HL-60 (cell line): ENCODE measurements around the gene CSMD2.

Experiments used
- DNase-seq, 2 experiments: peaks; one replicate each; pipeline ENCODE4 v3.0.0-alpha.2; 2010 to 2020; ENCODE audit warnings: low read depth in 1 of 2, low spot score in 1 of 2
- H3K27ac ChIP-seq: fragments of 250-450 bp; sonication (Bioruptor Pico); replicated peaks from 2 replicates; pipeline ENCODE4 v1.5.1; 2020; ENCODE audit warnings: mild to moderate bottlenecking, moderate library complexity
- H3K27me3 ChIP-seq: fragments of 250-450 bp; sonication (Bioruptor Pico); 2 replicates; pipeline ENCODE4 v1.5.1; 2021; ENCODE audit warnings: mild to moderate bottlenecking, moderate library complexity; ENCODE audit not compliant: insufficient read depth, poor library complexity, severe bottlenecking
- H3K4me3 ChIP-seq: replicated peaks from 2 replicates; pipeline ENCODE4 v1.5.1; 2011; ENCODE audit warnings: mild to moderate bottlenecking, control low read depth, low read length; ENCODE audit not compliant: insufficient read depth
- GABPA ChIP-seq: IDR thresholded peaks from 2 replicates; pipeline ENCODE4 v1.6.1; 2012; ENCODE audit warnings: low read depth
- POLR2AphosphoS5 ChIP-seq: IDR thresholded peaks from 2 replicates; pipeline ENCODE4 v1.6.1; 2012; ENCODE audit warnings: low read depth
- SPI1 ChIP-seq: IDR thresholded peaks from 2 replicates; pipeline ENCODE4 v1.6.1; 2012; ENCODE audit warnings: low read depth, mild to moderate bottlenecking, borderline replicate concordance
- TF ChIP-seq, protein P1 (sequence below): IDR thresholded peaks from 2 replicates; pipeline ENCODE4 v1.6.1; 2012; ENCODE audit warnings: low read depth; ENCODE audit not compliant: insufficient replicate concordance
- TF ChIP-seq, protein P2 (sequence below): IDR thresholded peaks from one replicate; pipeline ENCODE4 v1.5.1; 2011; ENCODE audit warnings: low read length, control low read depth, inconsistent platforms; ENCODE audit not compliant: insufficient read depth

Gene CSMD2

DNA sequence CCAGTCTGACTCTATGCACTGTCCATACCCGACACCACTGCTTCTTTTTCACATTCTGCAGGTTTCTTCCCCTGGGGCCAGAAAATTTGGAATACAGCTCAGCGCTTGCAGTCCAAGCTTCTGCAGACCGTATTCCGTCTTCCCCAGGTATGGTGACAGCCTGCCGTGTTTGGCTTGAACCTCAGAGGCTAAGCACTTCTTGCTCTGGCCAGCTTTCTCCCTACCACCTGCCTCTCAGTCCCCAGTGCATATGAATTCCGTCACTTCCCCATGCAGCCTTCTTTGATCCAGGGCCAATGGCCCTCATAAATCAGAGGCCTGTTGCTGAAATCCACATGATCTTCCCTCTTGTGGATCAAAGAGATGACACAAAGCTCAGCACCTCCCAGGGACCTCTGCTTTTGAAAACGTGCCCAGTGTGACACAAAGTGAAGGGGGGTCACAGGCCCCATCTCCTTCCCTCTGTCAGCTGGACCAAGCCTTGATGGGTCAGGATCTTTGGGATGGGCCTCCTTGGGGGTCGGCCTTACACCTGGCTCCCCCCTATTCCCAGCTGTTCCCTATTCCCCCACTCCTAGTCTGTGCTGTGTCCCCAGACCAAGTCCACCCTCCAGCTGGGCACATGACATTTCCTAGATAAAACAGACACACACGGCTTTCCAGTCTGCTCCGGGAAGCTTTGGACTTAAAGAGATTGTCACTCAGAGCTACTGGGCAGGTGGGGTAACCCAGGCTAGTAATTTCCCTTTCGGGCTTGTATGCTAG is 234.5 kb downstream of the CSMD2 start:
- no peak for TF ChIP-seq GABPA
- no peak for TF ChIP-seq SPI1
- TF ChIP-seq, protein P1, sequence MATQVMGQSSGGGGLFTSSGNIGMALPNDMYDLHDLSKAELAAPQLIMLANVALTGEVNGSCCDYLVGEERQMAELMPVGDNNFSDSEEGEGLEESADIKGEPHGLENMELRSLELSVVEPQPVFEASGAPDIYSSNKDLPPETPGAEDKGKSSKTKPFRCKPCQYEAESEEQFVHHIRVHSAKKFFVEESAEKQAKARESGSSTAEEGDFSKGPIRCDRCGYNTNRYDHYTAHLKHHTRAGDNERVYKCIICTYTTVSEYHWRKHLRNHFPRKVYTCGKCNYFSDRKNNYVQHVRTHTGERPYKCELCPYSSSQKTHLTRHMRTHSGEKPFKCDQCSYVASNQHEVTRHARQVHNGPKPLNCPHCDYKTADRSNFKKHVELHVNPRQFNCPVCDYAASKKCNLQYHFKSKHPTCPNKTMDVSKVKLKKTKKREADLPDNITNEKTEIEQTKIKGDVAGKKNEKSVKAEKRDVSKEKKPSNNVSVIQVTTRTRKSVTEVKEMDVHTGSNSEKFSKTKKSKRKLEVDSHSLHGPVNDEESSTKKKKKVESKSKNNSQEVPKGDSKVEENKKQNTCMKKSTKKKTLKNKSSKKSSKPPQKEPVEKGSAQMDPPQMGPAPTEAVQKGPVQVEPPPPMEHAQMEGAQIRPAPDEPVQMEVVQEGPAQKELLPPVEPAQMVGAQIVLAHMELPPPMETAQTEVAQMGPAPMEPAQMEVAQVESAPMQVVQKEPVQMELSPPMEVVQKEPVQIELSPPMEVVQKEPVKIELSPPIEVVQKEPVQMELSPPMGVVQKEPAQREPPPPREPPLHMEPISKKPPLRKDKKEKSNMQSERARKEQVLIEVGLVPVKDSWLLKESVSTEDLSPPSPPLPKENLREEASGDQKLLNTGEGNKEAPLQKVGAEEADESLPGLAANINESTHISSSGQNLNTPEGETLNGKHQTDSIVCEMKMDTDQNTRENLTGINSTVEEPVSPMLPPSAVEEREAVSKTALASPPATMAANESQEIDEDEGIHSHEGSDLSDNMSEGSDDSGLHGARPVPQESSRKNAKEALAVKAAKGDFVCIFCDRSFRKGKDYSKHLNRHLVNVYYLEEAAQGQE, result no peak
- no peak for DNase-seq
- no peak overlapping the region for H3K27ac ChIP-seq
- H3K27me3 ChIP-seq, result no peaks in the 10 kb centered on the region
- no peak overlapping the region for H3K4me3 ChIP-seq

DNA sequence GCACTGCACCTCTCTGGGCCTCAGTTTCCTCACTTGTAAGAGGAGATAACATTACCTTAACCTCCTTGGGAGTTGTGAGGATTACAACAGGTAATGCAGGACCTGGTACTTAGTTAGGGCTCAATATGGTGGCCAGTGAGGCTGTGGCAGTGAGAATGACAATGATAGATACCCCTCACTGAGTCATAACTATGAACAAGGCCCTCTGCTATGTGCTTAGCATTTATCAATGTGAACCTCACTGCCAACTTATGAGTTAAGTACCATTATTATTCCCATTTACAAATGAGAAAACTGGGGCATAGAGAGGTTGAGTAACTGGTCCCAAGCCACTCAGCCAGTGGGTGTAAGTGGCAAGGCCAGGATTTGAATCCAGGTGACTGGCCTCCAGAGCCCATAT is 236.8 kb downstream of the CSMD2 start:
- Histone ChIP-seq H3K4me3 (no peak overlapping the region), H3K27ac (no peak overlapping the region), H3K27me3 (no peaks in the 10 kb centered on the region)
- DNase-seq, result no peak
- TF ChIP-seq GABPA (no peak), SPI1 (no peak)

DNA sequence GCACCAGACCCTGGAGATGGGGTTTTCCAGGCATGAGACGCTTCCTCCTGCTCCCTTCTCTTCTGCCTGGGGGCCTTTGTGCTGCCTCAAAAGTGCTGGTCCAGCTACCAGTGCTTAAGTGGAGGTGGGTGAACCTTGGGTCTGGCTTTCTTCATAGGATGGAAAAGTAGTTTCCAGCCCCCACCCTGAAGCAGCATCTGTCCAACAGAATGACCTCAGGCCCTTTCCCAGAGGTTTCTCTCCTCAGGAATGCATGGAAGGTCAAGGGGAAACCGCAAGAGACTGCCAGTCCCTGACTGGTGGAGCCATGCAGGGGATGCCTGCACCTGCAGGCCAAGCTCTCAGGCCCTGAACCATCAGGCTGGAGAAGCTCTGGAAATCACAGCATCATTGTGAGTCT is 237.3 kb downstream of the CSMD2 start:
- no peak for TF ChIP-seq GABPA
- TF ChIP-seq SPI1, result no peak
- TF ChIP-seq, protein P2, sequence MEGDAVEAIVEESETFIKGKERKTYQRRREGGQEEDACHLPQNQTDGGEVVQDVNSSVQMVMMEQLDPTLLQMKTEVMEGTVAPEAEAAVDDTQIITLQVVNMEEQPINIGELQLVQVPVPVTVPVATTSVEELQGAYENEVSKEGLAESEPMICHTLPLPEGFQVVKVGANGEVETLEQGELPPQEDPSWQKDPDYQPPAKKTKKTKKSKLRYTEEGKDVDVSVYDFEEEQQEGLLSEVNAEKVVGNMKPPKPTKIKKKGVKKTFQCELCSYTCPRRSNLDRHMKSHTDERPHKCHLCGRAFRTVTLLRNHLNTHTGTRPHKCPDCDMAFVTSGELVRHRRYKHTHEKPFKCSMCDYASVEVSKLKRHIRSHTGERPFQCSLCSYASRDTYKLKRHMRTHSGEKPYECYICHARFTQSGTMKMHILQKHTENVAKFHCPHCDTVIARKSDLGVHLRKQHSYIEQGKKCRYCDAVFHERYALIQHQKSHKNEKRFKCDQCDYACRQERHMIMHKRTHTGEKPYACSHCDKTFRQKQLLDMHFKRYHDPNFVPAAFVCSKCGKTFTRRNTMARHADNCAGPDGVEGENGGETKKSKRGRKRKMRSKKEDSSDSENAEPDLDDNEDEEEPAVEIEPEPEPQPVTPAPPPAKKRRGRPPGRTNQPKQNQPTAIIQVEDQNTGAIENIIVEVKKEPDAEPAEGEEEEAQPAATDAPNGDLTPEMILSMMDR, result no peak
- TF ChIP-seq, protein P1, result no peak
- no peak for TF ChIP-seq POLR2AphosphoS5
- Histone ChIP-seq H3K4me3 (no peak overlapping the region), H3K27me3 (no peaks in the 10 kb centered on the region), H3K27ac (no peak overlapping the region)
- DNase-seq, result no peak

DNA sequence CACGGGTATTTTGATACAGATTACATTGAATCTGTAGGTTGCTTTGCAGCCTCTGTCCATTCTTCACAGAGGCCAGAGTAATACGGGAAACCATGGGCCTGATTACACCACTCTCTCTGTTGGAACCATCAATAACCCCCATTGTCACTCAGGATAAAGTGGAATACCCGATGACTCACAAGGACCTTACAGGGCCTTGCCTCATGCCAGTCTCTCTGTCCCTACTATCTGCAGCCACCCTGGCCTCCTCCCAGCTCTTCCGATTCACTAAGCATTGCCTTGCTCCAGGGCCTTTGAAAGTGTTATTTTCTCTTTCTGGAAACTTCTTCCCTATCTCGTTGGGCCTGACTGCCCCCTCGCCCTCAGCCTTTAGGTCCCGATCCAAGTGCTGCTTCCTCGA is 239.4 kb downstream of the CSMD2 start:
- Histone ChIP-seq H3K27ac (no peak overlapping the region), H3K27me3 (no peaks in the 10 kb centered on the region), H3K4me3 (no peak overlapping the region)
- TF ChIP-seq, protein P2, result no peak
- TF ChIP-seq, protein P1, result no peak
- no peak for DNase-seq
